Ammon's horn (tissue), 1 donor: ENCODE results near the gene PNMA6F.
"Not testable (repeated sequence)": the region's sequence is repeated elsewhere in the genome, so short reads cannot be mapped to it uniquely, and the experiment has no call there.

ENCODE experiments used
- DNase-seq: peaks from one replicate; pipeline ENCODE4 v3.0.0-alpha.2; 2016; ENCODE audit warnings: low spot score

The PNMA6F gene

DNA sequence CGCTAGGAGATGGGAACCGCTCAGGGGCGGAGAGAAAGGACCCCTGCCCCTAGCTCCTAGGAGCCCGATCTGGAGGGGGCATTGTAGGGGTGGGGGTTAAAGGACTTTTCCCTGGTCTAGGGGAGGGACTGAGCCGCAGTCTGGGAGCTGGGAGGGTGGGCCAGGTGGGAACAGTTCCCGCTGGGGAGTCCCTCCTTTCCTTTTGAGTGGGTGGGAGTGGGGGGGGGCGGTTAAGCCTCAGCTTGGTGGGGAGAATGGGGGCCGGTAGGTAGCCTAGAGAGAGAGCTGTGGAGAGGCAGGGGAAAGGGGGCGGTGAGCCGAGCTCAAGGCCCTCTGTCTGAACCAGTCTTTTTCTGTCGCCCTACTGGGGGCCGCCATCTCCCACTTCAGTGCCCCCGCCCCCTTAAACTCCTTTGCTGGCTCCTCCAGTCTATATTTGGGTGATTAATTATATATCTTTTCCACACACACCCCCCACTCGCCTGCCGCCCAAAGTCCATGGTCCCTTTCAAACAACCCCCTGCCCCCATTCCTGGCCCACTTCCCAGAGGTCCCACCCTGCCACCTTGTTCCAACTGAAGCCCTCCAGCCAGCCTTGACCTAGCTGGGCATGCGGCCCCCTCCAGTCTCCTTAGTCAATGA, 13.2 kb upstream of the PNMA6F start:
- DNase-seq: no peak

DNA sequence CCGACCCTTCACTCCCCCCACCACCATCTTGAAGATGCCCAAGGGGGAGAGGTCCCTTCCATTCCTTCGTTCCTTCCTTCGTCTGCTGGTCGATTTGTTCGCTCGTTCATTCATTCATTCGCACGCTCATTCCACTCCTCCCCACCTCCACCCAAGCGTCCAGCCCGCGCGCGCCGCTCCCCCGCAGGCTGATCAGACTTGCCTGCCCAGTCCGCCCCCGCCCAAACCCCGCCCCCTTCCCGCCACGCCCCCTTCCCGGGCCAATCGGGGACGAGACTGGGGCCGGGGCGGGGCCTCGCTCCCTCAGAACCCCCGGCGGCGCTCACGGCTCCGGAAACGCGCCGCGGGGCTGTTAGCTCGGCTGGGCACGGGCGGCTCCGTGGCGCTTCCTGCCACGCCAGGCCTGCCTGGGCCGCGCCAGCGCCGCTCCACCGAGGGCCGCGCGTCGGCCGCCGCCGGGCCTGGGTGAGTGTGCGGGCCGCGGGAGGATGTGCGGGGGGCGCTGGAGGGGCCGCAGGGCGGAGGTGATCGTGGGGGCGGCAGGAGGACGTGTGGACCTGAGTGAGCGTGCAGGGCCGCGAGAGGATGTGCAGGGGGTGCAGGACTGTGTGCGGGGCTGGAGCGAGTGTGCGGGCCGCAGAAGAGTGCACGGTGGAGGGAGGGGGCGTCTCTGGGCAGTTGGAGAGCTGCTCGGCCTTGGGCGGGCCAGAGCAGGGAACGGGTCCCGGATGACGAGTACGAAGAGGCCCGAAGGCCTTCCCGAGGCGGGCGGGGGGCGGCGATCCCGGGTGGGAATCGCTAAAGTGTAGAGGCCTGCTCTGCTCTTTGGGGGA, 12.5 kb upstream of the PNMA6F start, which contains the start of gene ZNF275:
Gene ZNF275, plus strand, starts transcription at position 333 of the 833 bp plus-strand sequence. CDS start 2,527 bp downstream, outside the sequence.
- peak; percentile 75 for DNase-seq

DNA sequence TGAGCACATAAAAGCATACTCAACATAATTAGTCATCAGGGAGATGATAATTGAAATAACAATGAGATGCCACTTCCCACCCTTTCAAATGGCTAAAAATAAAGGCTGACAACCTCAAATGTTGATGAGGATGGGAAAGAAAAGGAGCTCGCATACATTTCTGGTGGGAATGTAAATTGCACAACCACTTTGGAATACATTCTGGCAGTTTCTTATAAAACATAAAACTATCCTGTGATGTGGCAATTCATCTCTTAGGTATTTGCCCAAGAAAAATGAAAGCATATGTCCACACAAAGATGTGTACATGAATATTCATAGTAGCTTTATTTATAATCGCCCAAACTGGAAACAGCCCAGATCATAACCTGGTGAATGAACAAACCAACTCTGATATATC, 11.7 kb upstream of the PNMA6F start:
- no peak for DNase-seq

DNA sequence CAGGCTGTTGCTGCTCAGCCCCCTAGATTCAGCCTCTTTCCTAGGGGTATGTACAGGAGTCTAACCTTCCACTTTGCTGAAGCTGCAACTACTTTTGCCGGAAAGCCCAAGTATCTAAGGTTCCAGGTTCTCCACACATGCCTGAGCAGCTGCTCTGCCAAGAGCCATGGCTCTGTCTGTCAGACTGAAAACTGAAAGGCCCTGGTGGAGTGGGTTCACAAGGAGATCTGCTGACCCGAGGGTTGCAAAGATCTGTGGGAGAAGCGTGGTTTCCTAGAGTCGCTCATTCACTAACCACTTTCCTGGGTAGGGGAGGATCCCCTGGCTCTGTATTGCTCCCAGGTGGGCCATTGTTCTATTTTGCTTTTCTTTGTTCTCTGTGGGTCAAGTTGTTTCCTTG, 6.0 kb upstream of the PNMA6F start:
- no peak for DNase-seq

DNA sequence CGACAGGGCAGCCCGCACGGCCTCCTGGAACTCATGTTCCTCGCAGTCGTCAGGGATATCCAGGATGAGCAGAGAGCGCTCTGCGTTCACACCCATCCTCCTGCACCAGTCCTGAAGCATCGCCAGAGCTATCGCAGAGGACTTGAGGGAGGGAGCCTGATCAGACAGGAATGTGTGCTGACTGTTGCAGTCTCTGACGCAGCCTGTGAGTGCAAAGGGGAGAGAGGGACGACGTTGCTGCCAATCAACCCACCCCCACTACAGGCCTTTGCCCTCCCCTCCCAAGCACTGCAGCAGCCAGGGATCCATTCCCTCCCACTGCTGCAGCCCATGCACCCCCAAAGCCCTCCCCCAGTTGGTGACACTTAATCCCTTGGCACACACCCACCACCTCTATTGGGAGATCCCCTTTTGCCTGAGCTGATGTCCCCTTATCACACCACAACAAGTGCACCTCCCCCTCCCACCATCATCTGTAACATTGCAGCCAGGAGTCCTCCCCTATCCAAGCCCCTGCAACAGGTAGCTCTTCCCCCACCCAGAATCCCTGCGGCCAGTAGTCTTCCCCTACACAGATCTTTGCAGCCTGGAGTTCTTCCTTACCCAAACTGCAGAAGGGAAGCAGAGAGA, 897 bp downstream of the PNMA6F start:
- DNase-seq: no peak

DNA sequence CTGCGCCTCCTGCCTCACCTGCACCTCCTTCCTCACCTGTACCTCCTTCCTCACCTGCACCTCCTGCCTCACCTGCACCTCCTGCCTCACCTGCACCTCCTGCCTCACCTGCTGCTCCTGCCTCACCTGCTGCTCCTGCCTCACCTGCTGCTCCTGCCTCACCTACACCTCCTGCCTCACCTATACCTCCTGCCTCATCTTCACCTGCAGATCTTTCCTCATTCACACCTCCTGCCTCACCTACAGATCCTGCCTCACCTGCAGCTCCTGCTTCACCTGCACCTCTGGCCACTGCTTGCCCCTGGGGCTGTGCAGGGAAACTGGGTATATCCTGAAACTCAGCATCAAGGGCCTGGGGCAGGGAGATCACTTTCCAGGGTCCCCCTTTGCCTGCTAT, 1.5 kb downstream of the PNMA6F start:
- DNase-seq: not testable (repeated sequence)

DNA sequence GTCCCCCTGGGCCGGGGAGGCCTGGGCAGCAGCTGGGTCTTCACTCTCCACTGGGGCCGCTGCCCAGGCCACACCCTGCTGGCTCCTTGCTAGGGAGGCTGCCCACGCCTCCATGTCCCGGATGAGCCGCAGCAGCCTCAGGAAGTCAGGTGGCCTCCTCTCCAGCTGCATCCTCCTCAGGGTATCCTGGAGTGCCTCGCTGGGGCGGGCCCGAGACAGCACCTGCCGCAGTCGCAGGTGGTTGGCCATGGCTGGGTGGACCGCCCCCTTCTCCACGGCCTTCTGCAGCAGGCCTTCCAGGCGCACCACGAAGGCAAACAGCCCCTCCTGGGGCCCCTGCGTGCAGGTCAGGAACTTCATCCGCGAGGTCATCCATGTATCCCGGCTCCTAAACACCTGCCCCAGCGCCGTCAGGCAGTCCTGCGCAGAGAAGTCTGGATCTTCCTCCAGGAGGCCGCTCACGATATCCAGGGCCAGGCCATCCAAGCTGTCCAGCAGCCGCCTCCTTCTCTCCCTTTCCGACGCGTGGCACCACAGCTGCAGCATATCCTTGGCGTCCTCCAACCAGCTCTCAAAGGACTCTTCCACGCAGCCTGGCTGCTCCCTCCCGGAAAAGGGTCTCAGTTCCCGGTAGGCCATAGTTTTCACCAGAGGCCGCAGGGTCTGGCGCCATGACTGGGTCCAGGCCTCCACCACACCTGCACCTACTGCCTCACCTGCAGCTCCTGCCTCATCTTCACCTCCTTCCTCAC, 2.1 kb downstream of the PNMA6F start:
- DNase-seq: no peak

DNA sequence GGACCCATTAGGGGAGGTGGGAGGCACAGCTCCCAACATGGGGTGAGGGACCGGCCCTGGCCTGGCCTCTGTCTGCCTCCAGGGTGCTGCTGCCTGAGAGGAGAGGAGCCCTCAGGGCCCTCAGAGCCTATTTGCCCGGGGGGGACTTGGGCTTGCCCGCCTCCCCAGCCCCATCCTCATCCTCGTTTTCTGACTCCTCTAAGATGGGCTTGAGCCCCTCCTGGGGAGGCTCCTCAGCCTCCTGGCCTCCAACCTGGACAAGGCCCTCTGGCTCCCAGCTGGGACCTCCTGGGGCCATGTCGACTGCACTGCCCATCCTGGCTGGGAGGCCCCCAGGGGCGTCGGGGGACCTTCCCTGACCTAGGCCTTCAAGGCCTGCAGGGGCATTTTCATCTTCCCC, 2.8 kb downstream of the PNMA6F start:
- no peak for DNase-seq

DNA sequence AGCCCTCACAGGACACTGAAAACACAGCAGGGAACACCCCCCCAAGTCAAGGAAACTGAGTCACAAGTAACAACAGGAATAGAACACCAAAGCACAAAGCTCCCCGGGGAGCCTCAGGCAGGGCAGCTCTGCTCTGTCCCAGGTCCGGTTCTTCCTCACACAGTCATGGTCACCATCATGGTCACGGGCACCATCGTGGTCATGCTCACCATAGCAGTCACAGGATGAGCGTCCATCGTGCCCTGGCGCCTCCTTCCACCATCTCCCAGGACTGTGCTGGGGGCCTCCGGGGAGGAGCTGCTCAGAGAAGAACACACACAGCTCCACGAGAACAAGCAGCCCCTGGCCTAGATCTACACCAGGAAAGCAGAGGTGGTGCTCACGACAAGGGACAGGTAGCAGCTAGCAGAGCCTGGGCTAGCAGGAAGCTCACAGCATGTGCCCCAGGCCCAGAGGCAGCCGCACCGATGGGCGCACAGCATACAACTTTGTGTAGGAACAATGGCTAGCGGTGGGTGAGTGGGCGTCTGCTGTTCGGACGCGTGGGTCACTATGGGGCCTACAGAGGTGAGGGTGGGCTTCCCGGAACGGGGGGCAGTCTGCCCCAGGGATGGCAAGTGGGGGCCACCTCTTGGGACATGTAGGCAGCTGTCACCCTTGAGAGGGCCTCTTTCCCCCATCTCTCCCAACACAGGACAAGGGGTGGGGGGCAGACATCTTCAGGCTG, 3.4 kb downstream of the PNMA6F start:
- DNase-seq: no peak

DNA sequence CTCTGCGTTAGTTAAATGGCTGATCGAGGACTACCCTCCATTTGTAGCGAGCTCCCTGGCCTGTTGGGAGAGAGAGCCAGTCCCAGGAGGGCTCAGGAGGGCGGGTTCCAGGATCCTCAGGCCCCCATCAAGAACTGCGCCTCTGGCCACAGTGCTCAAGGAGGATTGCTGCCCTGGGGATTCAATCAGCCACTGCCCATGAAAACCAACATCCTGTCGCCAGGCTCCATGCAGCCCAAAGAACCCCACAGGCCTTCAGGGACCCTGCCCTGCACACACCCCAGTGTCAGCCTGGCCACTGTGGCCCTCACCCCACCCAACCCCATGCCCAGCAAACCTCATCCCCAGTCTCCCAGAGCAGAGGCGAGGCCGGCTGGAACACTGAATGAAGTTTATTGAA, 4.3 kb downstream of the PNMA6F start:
- no peak for DNase-seq

DNA sequence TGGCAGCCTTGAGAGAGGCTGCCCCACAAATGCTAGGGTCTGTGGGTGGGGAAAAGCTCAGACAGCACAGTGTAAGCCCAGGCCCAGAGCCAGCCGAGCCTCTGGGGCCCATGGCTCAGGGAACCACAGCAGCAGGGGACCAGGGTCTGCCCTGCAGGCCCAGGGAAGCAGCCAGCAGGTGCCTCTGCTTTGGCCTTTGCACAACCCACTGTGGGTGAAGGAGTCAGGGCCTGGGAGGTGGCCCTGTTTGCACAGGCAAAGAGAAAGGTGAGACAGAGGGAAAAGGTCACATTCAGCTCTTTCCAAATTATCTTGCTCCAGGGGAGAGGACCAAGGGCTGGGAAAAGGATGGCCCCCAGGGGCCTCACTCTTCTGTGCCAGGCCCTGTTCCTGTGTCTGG, 8.7 kb downstream of the PNMA6F start:
- no peak for DNase-seq

DNA sequence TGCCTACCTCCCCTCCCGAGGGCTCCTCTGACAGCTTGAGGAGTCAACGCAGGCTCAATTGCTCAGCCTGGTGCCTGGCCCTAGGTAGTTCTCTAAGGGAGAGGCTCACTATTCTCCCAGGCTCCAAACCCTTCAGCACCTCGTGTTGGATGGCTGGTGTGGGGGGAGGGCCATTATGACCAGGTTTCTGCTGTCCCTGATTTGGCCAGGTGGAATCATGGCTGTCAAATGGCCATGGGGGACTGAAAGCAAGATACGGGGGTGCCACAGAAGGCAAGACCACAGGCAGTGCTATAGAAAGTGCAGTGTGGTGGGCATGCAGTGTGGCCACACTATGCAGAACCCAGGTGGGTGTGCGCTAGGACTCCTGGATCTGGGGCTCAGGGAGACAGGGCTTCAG, 9.5 kb downstream of the PNMA6F start:
- DNase-seq: no peak

DNA sequence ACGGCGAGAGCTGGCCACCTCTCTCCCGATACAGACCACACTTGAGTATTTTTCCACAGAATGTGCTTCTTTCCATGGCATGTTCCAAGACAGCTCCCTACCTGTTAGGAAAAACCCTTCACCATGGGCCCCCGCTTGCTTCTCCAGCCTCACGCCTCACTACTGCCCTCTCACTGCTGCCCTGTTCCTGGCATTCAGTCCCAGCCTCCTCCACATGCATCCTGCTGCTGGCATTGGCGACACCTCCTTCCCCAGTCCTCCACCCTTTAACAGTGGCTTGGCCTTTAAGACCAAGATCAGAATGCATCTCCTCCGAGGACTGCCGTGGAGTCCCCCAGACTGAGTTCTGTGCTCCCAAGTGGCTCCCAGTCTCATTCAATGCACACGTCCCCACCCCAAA, 10.7 kb downstream of the PNMA6F start:
- DNase-seq: no peak

DNA sequence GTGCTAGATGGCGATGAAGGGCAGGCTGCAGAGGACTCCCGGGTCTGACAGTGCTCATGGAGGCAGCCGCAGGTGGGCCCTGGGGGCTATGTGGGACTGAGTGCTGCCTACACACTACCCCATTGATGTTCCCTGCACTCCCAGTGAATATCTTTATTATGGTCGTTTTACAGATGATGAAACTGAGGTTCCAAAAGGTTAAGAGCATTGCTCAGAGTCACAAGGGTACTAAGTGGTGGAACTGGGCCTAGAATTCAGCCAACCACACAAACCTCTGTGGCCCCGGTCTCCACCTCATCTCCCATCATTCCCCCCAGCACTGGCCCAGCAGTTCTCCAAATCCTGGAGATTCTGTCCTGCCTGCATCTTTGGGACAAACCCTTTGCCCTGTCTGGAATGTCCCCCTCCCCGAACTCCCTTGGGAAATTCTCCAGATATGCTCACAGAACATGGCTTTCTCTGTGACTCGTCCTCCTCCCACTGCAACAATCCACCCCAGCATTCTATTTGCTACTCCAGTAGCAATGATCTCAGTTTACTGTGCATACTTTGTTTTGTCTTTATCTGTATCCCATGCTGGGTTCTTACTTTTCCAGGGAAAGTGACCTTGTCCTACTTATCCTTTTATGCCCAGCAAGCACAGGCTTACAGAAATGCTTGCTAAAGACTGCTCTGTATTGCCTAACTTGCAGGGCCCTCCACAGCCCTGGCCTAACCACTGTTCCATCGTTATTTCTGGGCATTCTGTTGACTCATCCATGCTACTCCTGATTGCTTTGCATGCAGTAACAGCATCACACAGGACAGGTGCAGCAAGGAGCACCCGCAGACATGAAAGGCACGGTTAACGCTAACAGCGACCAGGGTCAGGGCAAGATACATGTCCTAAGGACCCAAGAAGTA, 14.0 kb downstream of the PNMA6F start:
- no peak for DNase-seq

DNA sequence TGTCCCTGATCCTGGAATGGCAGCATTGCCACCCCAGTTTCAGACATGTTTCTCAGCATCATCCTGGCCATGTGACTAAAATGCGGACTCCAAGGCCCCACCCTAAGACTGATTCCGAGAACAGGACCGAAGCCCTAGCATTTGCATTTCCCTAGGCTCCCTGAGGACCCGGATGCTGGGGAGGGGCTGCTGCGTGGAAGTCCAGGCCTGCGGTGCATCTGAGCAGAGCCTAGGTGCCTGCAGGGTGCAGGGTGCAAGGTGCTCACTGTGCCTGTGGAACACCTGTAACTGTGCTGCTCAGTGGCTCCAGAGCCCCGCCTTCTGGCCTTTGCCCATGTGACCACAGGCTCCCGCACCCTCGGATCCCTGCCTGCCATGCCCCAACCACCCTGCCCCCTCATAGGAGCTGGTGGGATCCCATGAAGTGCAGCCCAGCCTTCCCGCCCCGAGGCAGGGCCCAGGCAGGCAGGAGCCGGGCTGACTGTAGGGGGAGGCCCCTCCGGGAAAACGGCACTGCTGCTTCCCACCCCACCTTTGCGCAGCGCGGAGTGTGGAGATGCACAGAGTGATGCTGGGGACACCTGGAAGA, 14.9 kb downstream of the PNMA6F start:
- DNase-seq: no peak

DNA sequence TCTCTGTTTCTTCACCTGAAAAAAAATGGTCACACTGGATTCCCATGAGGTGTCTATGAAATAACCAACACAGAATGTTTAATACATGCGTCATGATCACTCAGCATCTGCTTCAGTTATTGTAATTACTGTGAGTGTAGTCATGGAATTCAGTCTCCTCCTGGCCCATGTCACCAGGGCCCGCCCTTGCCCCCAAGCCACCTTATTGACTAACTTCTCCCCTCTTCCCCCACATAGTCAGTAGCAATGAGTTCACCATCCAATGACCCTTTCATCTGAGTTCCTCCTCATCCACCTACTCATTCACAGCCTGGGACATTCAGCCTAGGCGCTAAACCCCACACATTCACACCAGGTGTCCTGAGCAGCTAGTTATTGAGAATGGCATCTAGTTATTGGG, 15.6 kb downstream of the PNMA6F start:
- no peak for DNase-seq

DNA sequence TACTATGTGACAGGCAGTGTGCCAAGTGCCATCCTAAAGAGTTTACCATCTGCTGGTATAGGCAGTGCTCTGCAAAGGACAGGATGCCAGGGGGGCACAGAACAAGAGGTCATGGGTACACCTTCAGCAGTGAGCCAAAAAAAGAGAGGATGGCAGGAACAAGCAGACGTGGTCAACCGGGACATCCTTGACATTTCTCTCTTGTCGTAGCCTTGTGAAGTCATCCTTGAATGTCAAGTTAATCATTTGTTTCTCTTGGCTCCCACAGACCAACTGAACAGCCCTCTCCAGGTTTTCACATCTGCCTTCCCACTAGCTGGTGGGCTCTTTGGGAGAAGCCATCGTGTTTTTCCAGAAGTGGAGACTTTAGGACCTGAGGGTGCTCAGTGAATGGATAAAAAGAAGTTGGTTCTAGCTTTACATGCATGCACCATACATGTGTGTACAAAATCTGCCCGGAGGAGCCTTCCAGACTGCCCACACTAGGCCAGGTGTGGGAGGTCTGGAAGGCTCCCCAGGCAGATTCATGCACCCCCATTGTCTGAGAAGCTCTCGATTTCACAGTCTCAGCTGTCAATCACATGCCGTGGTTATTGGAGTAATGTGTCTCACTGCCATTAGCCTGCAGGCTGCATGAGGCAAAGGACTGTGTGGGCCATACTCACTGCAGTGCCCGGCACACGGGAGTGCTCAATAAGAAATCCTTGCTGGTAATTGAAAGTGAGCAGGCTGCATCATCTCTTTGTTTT, 16.4 kb downstream of the PNMA6F start:
- DNase-seq: no peak

DNA sequence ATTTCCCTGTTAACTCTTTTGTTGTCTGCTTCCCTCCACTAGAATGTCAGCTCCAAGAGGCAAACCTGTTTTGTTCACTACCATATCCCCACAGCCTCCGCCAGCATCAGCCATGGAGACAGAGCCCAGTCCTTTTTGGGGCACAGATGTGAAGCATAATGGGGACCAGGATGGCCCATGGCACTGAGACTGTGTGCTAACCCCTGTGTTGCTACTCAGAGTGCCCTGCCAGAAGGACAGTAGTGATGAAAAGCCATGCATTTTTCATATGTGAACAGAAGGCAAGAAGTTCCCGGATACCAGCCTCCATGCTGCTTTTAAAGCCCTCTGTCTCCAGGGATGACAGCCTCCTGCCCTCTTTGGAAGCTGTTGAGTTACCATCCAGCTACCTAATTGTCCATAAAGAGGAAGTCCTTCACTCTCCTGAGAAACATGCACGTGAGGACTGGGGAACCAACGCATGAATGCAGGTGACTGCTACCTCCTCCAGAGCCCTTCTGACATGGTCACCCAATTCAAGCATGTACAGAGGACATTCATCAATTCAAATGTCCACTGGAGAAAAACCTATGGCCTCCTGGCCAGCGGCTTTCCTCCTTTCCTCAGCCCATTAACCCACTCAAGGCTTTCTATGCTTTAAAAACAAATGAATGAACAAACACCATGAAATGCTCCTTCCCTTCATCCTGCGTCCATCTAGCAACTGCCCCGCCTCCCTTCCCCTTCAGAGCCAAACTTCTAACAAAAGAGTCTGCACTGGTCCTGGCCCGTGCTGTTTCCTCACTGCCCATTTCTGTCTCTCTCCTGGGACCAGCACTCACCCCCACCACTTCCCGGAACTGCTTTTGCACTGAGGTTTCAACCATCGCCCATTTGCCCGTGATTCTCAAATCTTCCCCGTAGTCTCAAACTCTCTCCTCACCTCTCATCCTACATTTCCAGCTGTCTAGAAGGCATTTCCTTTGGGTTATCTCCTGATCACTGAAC, 18.0 kb downstream of the PNMA6F start:
- DNase-seq: no peak
